Neural cell (in vitro differentiated cells): ENCODE results near the gene FOXJ3.

Source experiments
- EP300 ChIP-seq: fragments of 450-650 bp; conservative IDR thresholded peaks from 2 replicates; pipeline ENCODE4 v1.6.1; 2014; ENCODE audit warnings: antibody characterized with exemption, mild to moderate bottlenecking, moderate library complexity; ENCODE audit not compliant: poor library complexity, severe bottlenecking
- EZH2 ChIP-seq: fragments of 200-600, 300-800 bp; shearing (Covaris generic), sonication (generic); IDR thresholded peaks from 2 replicates; pipeline ENCODE4 v1.6.1; 2014; ENCODE audit warnings: antibody characterized with exemption, low read length, borderline replicate concordance, mild to moderate bottlenecking; ENCODE audit not compliant: insufficient read depth, poor library complexity, severe bottlenecking
- MXI1 ChIP-seq: fragments of 450-650 bp; conservative IDR thresholded peaks from 2 replicates; pipeline ENCODE4 v1.6.1; 2014; ENCODE audit warnings: antibody characterized with exemption, mild to moderate bottlenecking; ENCODE audit not compliant: poor library complexity, severe bottlenecking
- POLR2AphosphoS5 ChIP-seq: IDR thresholded peaks from 2 replicates; pipeline ENCODE4 v1.6.1; 2012
- RAD21 ChIP-seq: fragments of 450-650 bp; conservative IDR thresholded peaks from 2 replicates; pipeline ENCODE4 v1.6.1; 2014; ENCODE audit warnings: antibody characterized with exemption, mild to moderate bottlenecking, moderate library complexity
- SMC3 ChIP-seq: fragments of 450-650 bp; conservative IDR thresholded peaks from 2 replicates; pipeline ENCODE4 v1.6.1; 2014; ENCODE audit warnings: antibody characterized with exemption, mild to moderate bottlenecking, moderate library complexity; ENCODE audit not compliant: poor library complexity
- TAF1 ChIP-seq: IDR thresholded peaks from 2 replicates; pipeline ENCODE4 v1.6.1; 2012; ENCODE audit warnings: low read depth
- TF ChIP-seq, protein P1 (sequence below): fragments of 450-650 bp; IDR thresholded peaks from 2 replicates; pipeline ENCODE4 v1.5.1; 2014; ENCODE audit warnings: antibody characterized with exemption, mild to moderate bottlenecking, moderate library complexity; ENCODE audit not compliant: poor library complexity, severe bottlenecking
- TF ChIP-seq, protein P2 (sequence below): IDR thresholded peaks from 2 replicates; pipeline ENCODE4 v1.6.1; 2012; ENCODE audit warnings: borderline replicate concordance

DNA sequence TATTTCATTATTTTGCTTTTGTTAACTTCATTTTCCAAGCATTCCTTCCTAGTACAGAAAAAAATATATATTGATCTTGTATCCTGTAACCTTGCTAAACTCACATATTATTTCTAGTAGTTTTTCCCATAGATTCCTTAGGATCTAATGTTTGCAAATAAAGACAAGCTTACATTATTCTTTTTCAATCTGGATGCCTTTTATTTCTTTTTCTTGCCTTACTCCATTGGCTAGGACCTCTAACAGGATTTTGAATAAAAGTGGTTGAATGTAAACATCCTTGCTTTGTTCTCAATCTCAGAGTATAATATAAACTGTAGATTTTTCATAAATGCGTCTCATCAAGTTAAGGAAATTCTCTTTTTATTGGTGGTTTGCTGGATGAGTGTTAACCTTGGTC is 96.0 kb downstream of the FOXJ3 start:
- TF ChIP-seq, protein P1, sequence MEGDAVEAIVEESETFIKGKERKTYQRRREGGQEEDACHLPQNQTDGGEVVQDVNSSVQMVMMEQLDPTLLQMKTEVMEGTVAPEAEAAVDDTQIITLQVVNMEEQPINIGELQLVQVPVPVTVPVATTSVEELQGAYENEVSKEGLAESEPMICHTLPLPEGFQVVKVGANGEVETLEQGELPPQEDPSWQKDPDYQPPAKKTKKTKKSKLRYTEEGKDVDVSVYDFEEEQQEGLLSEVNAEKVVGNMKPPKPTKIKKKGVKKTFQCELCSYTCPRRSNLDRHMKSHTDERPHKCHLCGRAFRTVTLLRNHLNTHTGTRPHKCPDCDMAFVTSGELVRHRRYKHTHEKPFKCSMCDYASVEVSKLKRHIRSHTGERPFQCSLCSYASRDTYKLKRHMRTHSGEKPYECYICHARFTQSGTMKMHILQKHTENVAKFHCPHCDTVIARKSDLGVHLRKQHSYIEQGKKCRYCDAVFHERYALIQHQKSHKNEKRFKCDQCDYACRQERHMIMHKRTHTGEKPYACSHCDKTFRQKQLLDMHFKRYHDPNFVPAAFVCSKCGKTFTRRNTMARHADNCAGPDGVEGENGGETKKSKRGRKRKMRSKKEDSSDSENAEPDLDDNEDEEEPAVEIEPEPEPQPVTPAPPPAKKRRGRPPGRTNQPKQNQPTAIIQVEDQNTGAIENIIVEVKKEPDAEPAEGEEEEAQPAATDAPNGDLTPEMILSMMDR: no peak
- TF ChIP-seq MXI1: no peak
- no peak for TF ChIP-seq POLR2AphosphoS5
- TF ChIP-seq RAD21: no peak
- TF ChIP-seq TAF1: no peak
- TF ChIP-seq, protein P2, sequence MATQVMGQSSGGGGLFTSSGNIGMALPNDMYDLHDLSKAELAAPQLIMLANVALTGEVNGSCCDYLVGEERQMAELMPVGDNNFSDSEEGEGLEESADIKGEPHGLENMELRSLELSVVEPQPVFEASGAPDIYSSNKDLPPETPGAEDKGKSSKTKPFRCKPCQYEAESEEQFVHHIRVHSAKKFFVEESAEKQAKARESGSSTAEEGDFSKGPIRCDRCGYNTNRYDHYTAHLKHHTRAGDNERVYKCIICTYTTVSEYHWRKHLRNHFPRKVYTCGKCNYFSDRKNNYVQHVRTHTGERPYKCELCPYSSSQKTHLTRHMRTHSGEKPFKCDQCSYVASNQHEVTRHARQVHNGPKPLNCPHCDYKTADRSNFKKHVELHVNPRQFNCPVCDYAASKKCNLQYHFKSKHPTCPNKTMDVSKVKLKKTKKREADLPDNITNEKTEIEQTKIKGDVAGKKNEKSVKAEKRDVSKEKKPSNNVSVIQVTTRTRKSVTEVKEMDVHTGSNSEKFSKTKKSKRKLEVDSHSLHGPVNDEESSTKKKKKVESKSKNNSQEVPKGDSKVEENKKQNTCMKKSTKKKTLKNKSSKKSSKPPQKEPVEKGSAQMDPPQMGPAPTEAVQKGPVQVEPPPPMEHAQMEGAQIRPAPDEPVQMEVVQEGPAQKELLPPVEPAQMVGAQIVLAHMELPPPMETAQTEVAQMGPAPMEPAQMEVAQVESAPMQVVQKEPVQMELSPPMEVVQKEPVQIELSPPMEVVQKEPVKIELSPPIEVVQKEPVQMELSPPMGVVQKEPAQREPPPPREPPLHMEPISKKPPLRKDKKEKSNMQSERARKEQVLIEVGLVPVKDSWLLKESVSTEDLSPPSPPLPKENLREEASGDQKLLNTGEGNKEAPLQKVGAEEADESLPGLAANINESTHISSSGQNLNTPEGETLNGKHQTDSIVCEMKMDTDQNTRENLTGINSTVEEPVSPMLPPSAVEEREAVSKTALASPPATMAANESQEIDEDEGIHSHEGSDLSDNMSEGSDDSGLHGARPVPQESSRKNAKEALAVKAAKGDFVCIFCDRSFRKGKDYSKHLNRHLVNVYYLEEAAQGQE: no peak
- TF ChIP-seq EP300: no peak
- TF ChIP-seq EZH2: no peak
- TF ChIP-seq SMC3: no peak
